ENCODE data around the gene VAT1L.

- TF ChIP-seq POLR2A (IDR thresholded peaks at IDR 0.05; ENCODE audit: low read length) (no peak), GATA1 (IDR thresholded peaks at IDR 0.05; ENCODE audit: low read depth, low read length) (no peak)
Measured at GRCh38 chr16:77843405-77843804, 55.0 kb downstream of the VAT1L start.
